HG02571 (cell line): Measurements from ENCODE around the gene BIK.
A peak's percentile ranks its signal among the peaks of the same experiment; 100 is the strongest.
"Not testable (repeated sequence)": the region's sequence is repeated elsewhere in the genome, so short reads cannot be mapped to it uniquely, and the experiment has no call there.

ENCODE experiments used
- ATAC-seq: cut with Tn5 transposase; IDR thresholded peaks from one replicate; pipeline ENCODE4 v1.9.1; 2021; ENCODE audit warnings: mild to moderate bottlenecking, moderate library complexity; ENCODE audit not compliant: unreplicated experiment

BIK gene

DNA sequence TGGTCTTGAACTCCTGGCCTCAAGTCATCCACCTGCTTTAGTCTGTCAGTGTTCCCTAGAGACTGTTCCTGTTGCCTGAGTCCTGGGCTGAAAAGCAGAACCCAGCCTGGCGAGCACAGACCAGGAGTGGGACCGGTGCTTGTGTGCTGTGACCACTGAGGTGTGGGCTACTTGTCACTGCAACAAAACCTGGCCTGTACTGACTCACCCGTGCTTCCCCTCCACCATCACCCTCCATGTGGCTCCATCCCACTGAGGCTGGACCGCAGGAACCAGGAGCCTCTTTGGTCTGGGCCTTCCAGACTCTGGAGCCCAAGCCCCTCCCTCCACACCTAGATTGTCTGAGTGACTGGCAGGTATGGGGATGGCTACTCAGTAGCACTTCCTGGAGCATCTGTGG is 24.0 kb downstream of the BIK start:
- ATAC-seq: no peak

DNA sequence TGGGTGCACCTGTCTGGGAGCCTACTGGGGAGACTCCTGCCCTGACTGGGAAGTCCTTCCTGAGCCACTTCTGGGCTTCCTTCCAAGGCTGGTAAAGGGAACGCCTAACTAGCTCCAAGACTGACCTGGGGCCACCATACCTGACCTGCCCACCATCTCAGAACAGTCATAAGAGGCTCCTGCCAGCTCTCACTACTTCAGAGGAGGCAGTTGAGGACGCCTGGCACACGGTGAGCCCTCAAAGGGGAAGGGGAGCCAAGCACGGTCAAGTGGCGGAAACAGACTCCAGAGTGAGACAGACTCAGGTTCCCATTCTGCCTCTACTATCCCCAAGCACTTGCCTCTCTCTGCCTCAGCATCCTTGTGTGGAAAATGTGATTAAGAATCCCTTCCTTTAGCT is 25.0 kb downstream of the BIK start:
- no peak for ATAC-seq

GRCh38 chr22:43136255-43136654 is 25.7 kb downstream of the BIK start:
- no peak for ATAC-seq

- ATAC-seq: no peak
Observed at GRCh38 chr22:43136801-43137200, 26.3 kb downstream of the BIK start.

GRCh38 chr22:43142880-43143562 is 32.5 kb downstream of the BIK start, which contains the start of gene MCAT:
MCAT (minus strand) TSS chr22:43143398; CDS start chr22:43143348, 50 bp downstream.
- ATAC-seq: peak; percentile 83

DNA sequence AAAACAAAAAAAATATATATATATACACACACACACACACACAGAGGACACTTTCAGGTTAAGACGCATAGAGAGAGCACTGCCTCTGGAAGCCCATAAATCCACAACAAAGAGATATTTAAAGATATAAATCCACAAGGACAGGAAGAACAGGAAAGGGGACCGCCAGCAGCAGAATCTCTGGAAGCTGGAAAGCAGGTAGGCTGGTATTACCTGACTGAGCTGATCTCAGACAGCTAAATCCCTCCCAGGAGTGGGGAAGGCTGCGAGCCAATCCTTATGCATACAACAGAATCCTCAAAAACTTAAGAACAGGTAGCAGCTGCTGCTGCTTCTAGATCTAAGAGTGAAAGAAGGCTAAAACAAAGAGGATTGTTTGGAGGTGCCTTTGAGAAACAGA is 34.4 kb downstream of the BIK start:
- no peak for ATAC-seq

DNA sequence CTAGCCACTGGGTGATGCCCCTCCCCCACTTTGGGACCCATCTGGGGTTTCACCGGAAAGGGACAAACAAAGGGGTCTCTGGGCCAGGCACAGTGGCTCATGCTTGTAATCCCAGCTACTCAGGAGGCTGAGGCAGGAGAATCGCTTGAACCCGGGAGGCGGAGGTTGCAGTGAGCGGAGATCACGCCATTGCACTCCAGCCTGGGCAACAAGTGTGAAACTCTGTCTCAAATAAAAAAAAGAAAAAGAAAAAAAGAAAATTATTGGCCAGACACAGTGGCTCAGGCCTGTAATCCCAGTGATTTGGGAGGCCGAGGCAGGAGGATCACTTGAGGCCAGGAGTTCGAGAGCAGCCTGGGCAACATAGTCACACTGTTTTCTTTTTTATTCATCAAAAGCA is 34.8 kb downstream of the BIK start:
- not testable (repeated sequence) for ATAC-seq

- not testable (repeated sequence) for ATAC-seq
Observed at GRCh38 chr22:43146332-43146731, 35.8 kb downstream of the BIK start.

GRCh38 chr22:43147821-43148220 is 37.3 kb downstream of the BIK start:
- ATAC-seq: no peak

GRCh38 chr22:43148581-43148980 is 38.0 kb downstream of the BIK start:
- no peak for ATAC-seq

GRCh38 chr22:43150731-43151206 is 40.2 kb downstream of the BIK start:
- no peak for ATAC-seq

GRCh38 chr22:43151251-43152002 is 40.9 kb downstream of the BIK start, which contains the start of gene TSPO:
TSPO (plus strand) TSS chr22:43151559; CDS start chr22:43159239, 7,680 bp downstream.
- no peak for ATAC-seq

DNA sequence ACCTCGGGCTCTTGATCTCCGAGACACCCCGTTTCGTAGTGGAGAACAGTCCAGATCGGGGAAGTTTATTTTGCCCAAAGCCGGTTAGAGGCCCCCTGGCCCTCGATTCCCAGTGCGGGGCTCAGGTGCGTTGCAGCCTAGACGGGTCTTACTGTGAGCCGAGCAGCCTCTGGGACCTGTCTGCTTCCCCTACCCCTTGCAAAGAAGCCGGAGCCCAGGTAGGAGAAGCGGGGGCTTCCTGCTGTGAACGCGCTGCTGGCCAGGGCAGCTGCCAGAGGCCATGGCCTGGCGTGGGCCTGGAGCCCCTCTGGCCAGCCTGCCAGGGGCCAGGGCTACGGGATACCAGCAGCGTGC is 41.4 kb downstream of the BIK start:
- no peak for ATAC-seq

DNA sequence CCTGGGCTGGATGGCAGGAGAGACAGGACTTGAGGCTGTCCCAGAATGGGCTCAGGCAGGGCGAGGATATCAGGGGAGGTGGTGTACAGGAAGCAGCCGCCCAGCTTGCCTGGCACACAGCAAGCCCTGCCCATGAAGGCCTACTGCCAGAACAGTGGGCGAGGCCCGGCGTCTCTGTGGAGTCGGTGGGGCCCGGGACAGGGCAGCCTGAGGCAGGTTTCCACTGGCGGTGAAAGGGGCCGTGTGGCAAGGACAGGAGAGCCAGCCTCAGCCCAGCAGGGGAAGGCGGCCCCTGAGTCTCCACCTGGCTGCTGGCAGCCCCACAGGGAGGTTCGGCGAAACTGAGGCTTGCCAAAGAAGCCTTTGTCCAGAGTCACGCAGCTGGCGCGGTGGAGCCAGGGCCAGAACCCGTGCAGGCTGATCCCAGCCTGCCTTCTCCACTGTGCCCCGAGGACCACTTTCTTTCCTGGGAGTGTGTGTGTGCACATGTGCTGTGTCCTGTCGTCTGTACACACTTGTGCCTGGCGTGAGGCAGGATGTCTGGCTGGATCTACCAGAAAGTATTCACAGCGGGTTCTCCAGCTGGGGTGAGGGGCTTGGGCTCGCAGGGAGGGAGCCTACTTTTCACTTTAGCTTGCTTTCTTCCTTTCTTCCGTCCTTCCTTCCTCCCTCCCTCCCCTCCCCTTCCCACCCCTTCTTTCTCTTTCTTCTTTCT is 42.0 kb downstream of the BIK start:
- ATAC-seq: no peak

DNA sequence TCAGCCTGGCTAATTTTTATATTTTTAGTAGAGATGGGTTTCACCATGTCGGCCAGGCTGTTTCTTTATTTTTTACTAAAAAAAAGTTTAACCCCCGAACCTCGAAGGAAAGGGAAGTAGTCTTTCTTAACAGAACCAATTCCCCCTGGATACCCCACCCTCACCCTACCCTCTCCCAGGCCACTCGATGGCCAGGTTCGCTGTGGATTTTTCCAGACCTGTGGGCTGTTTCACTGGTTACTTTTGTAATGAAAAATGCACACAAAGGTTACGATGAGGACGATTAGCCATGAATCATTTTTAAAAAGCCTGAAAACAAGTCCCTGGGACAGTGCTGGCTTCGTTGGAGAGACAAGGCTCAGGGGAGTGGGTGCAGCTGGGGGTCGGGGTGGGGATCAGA is 43.3 kb downstream of the BIK start:
- no peak for ATAC-seq

- ATAC-seq: no peak
Observed at GRCh38 chr22:43154887-43155536, 44.5 kb downstream of the BIK start.

DNA sequence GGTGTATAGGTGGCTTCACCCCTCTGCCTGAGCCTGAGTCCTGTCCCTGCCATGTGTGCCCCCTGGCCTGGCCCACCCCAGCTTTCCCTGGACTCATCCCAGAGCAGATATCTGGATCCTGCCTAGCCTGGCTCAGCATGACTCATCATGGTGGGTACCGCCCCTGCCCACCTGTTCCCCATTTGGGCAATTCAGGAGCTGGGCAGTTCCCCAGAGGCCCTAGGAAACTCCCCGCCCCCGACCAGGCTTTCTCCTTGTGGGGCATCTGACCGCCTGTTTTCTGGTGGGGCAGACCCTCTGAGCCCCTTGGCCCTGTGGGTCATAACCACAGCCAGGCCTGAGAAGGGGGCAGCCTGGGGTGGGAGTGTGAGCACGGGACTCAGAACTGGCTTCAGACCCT is 45.2 kb downstream of the BIK start:
- ATAC-seq: no peak

DNA sequence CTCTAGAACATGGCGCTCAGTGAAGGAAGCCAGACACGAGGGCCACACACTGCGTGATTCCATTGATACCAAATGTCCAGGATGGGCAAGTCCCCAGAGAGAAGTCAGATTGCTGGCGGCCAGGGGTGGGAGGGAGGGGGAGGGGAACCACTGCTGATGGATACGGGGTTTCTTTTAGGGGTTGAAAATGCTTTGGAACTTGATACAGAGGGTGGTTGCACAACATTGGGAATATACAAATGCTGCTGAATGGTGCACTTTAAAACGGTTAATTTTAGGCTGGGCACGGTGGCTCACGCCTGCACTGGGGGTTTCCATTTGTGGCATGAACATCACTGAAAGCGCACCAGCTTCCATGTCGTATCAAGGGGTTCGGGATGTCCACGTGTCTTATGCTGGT is 45.9 kb downstream of the BIK start:
- no peak for ATAC-seq

- ATAC-seq: no peak
Observed at GRCh38 chr22:43157874-43158546, 47.5 kb downstream of the BIK start.

GRCh38 chr22:43158778-43159483 is 48.4 kb downstream of the BIK start:
- no peak for ATAC-seq
